ENCODE measurements around the gene EML5. TPM values are rescaled to one million over a fixed set of nuclear protein-coding genes. Genes with fewer than 3 reads are reported as not detected.

Gene EML5
- polyA plus RNA-seq, 3 donors, result not detected

GRCh38 chr14:88625671-88626070 is 167.1 kb downstream of the EML5 start:
- H3K4me1 Mint-ChIP-seq, result no peaks in the 10 kb centered on the region
- H3K36me3 Mint-ChIP-seq, result no peaks in the 10 kb centered on the region
- no peaks in the 10 kb centered on the region for H3K36me3 ChIP-seq (replicated peaks in 1 of 2; ENCODE audit: control insufficient read depth in 1 of 2, insufficient read depth in 2 of 2, low read length in 2 of 2)
- H3K4me3 Mint-ChIP-seq, result no peak overlapping the region
- H4K20me1 ChIP-seq (ENCODE audit: insufficient read depth, low read length), result no peaks in the 10 kb centered on the region
- intact Hi-C loops (cut with micrococcal nuclease), result no loop called here
- no peaks in the 10 kb centered on the region for H3K27me3 Mint-ChIP-seq (ENCODE audit: low read depth in 3 of 3)
- H3K4me1 ChIP-seq (ENCODE audit: control insufficient read depth in 1 of 2, insufficient read depth in 2 of 2, low read length in 2 of 2), result no peaks in the 10 kb centered on the region
- H3K9me3 ChIP-seq (replicated peaks in 1 of 2; ENCODE audit: control insufficient read depth in 1 of 2, insufficient read depth in 1 of 2, low read length in 2 of 2), result no peaks in the 10 kb centered on the region
- no peak overlapping the region for H3K27ac ChIP-seq (ENCODE audit: low read depth in 1 of 2, low read length in 2 of 2)
- H3K4me3 ChIP-seq (replicated peaks in 1 of 3; ENCODE audit: low read depth in 2 of 3, low read length in 3 of 3), result no peak overlapping the region
- no peak for DNase-seq
- no CpG with 5 or more reads among the region's 3 CpGs for WGBS (ENCODE audit: insufficient coverage)
- TF ChIP-seq CTCF (IDR thresholded peaks at IDR 0.05), result no peak
- H3K79me2 ChIP-seq (ENCODE audit: insufficient read depth, low read length), result no peaks in the 10 kb centered on the region
- H3K4me2 ChIP-seq (replicated peaks; ENCODE audit: extremely low read depth, low read length, poor library complexity, severe bottlenecking), result no peak overlapping the region
- no peak overlapping the region for H2AFZ ChIP-seq (ENCODE audit: insufficient read depth, low read depth, low read length, poor library complexity, severe bottlenecking)
- H3K9ac ChIP-seq (ENCODE audit: insufficient read depth, low read length, poor library complexity, severe bottlenecking), result no peak overlapping the region
- no peaks in the 10 kb centered on the region for H3K27me3 ChIP-seq (ENCODE audit: control insufficient read depth in 2 of 2, insufficient read depth in 2 of 2, low read length in 2 of 2)
- no peaks in the 10 kb centered on the region for H3K9me3 Mint-ChIP-seq
- H3K27ac Mint-ChIP-seq, result no peak overlapping the region

- H3K27me3 Mint-ChIP-seq (ENCODE audit: low read depth in 3 of 3), result peaks cover 0 to 2% (median 0%) of the 10 kb centered on the region in 3 donors
- no peak for DNase-seq
- H3K4me3 Mint-ChIP-seq, result no peak overlapping the region
- H3K27ac Mint-ChIP-seq, result no peak overlapping the region
- Histone ChIP-seq H3K4me1 (ENCODE audit: control insufficient read depth in 1 of 2, insufficient read depth in 2 of 2, low read length in 2 of 2) (no peaks in the 10 kb centered on the region), H3K9ac (ENCODE audit: insufficient read depth, low read length, poor library complexity, severe bottlenecking) (no peak overlapping the region), H3K4me2 (replicated peaks; ENCODE audit: extremely low read depth, low read length, poor library complexity, severe bottlenecking) (no peak overlapping the region), H3K27me3 (ENCODE audit: control insufficient read depth in 2 of 2, insufficient read depth in 2 of 2, low read length in 2 of 2) (no peaks in the 10 kb centered on the region), H3K36me3 (replicated peaks in 1 of 2; ENCODE audit: control insufficient read depth in 1 of 2, insufficient read depth in 2 of 2, low read length in 2 of 2) (no peaks in the 10 kb centered on the region), H3K9me3 (replicated peaks in 1 of 2; ENCODE audit: control insufficient read depth in 1 of 2, insufficient read depth in 1 of 2, low read length in 2 of 2) (no peaks in the 10 kb centered on the region), H4K20me1 (ENCODE audit: insufficient read depth, low read length) (no peaks in the 10 kb centered on the region), H3K79me2 (ENCODE audit: insufficient read depth, low read length) (no peaks in the 10 kb centered on the region), H3K27ac (ENCODE audit: low read depth in 1 of 2, low read length in 2 of 2) (no peak overlapping the region), H2AFZ (ENCODE audit: insufficient read depth, low read depth, low read length, poor library complexity, severe bottlenecking) (no peak overlapping the region), H3K4me3 (replicated peaks in 1 of 3; ENCODE audit: low read depth in 2 of 3, low read length in 3 of 3) (no peak overlapping the region)
- H3K9me3 Mint-ChIP-seq, result no peaks in the 10 kb centered on the region
- peaks cover 4 to 6% of the 10 kb centered on the region in 2 donors for H3K36me3 Mint-ChIP-seq
- H3K4me1 Mint-ChIP-seq, result no peaks in the 10 kb centered on the region
- TF ChIP-seq CTCF (IDR thresholded peaks at IDR 0.05), result no peak
- intact Hi-C loops (cut with micrococcal nuclease), result no loop called here
- 90% methylated on average over 2 of the region's 2 CpGs for WGBS (ENCODE audit: insufficient coverage)
These were observed 171.7 kb downstream of the EML5 start for GRCh38 chr14:88621100-88621499.
